Omental fat pad (tissue), 4 donors: ENCODE measurements around the gene FGG. TPM values are rescaled to one million over a fixed set of nuclear protein-coding genes. Genes with fewer than 3 reads are reported as not detected.

Experiments
- ATAC-seq: fragments of 150-250 bp; one replicate; pipeline ENCODE4 v1.9.1; 2016; ENCODE audit warnings: mild to moderate bottlenecking, moderate library complexity; ENCODE audit not compliant: low FRiP score
- DNase-seq: peaks from one replicate; pipeline ENCODE4 v3.0.0-alpha.2; 2019; ENCODE audit warnings: low spot score
- CTCF ChIP-seq, 3 donors: fragments of 450-650 bp; IDR thresholded peaks; one replicate each; pipeline ENCODE4 v1.5.1; 2016 to 2017; ENCODE audit warnings: antibody characterized with exemption in 3 of 3, mild to moderate bottlenecking in 3 of 3, moderate library complexity in 2 of 3
- total RNA-seq, 4 donors: library from RNA; depleted of rRNA; stranded (reverse); fragments of >200 nt; gene quantifications; one replicate each; pipeline ENCODE4 v1.1.0, GENCODE V29; 2016

FGG gene
- total RNA-seq, 4 donors from 2014 or later = 0.31 TPM; not detected in 3

GRCh38 chr4:154622598-154622997, 10.1 kb upstream of the FGG start:
- DNase-seq (no peak), ATAC-seq (no peak)
- TF ChIP-seq CTCF (IDR thresholded peaks at IDR 0.05) = no peak

- DNase-seq (no peak), ATAC-seq (no peak)
- TF ChIP-seq CTCF (IDR thresholded peaks at IDR 0.05) = no peak
These were observed 7.7 kb upstream of the FGG start for GRCh38 chr4:154620111-154620510.

- DNase-seq = peak; percentile 28
- peak; percentile 62 for ATAC-seq
- TF ChIP-seq CTCF (IDR thresholded peaks at IDR 0.05) = no peak
These were observed 6.4 kb upstream of the FGG start for GRCh38 chr4:154618708-154619315.

- DNase-seq (no peak), ATAC-seq (no peak)
These were observed 5.4 kb upstream of the FGG start for GRCh38 chr4:154617820-154618317.

GRCh38 chr4:154616731-154617130, 4.3 kb upstream of the FGG start:
- ATAC-seq = no peak
- TF ChIP-seq CTCF (IDR thresholded peaks at IDR 0.05) = no peak
- DNase-seq = no peak

More at GRCh38 chr4:154617820-154618317, 5.4 kb upstream of the FGG start:
- no peak for TF ChIP-seq CTCF (IDR thresholded peaks at IDR 0.05)

- ATAC-seq (no peak), DNase-seq (no peak)
- no peak for TF ChIP-seq CTCF (IDR thresholded peaks at IDR 0.05)
These were observed 3.8 kb upstream of the FGG start for GRCh38 chr4:154616287-154616686.

GRCh38 chr4:154615211-154615610, 2.8 kb upstream of the FGG start:
- ATAC-seq = no peak
- DNase-seq = no peak
- TF ChIP-seq CTCF (IDR thresholded peaks at IDR 0.05) = no peak
